NT2/D1 (cell line): ENCODE data around the gene MT1M.
"Not testable (repeated sequence)": the region's sequence is repeated elsewhere in the genome, so short reads cannot be mapped to it uniquely, and the experiment has no call there.

ENCODE experiments used
- SUZ12 ChIP-seq: IDR thresholded peaks from 2 replicates; pipeline ENCODE4 v1.6.1; 2011; ENCODE audit not compliant: insufficient read length, insufficient read depth; ENCODE audit errors: extremely low read depth
- ZNF274 ChIP-seq: IDR thresholded peaks from 2 replicates; pipeline ENCODE4 v1.6.1; 2011; ENCODE audit warnings: mild to moderate bottlenecking, low read depth, low read length

GRCh38 chr16:56665286-56666261, 33.1 kb downstream of the MT1M start:
- TF ChIP-seq SUZ12, ZNF274: not testable (repeated sequence)
